Neural crest cell (in vitro differentiated cells): ENCODE measurements around the gene RAMP2. TPM values are rescaled to one million over a fixed set of nuclear protein-coding genes. Genes with fewer than 3 reads are reported as not detected.
A peak's percentile ranks its signal among the peaks of the same experiment; 100 is the strongest.

ENCODE experiments used
- DNase-seq: peaks from one replicate; pipeline ENCODE4 v3.0.0; 2021; ENCODE audit warnings: low read depth, mixed read lengths, low spot score
- H3K27ac Mint-ChIP-seq: one replicate; pipeline ENCODE4 v1.8.0; 2021; ENCODE audit warnings: mild to moderate bottlenecking, mixed read lengths; ENCODE audit not compliant: unreplicated experiment
- H3K27me3 Mint-ChIP-seq: 2 replicates; pipeline ENCODE4 v1.8.0; 2021; ENCODE audit warnings: low read depth, mild to moderate bottlenecking, mixed read lengths
- H3K36me3 Mint-ChIP-seq: 2 replicates; pipeline ENCODE4 v1.8.0; 2021; ENCODE audit warnings: low read depth, mild to moderate bottlenecking, mixed read lengths
- H3K4me1 Mint-ChIP-seq: 2 replicates; pipeline ENCODE4 v1.8.0; 2021; ENCODE audit warnings: mixed read lengths
- H3K4me3 Mint-ChIP-seq: one replicate; pipeline ENCODE4 v1.8.0; 2021; ENCODE audit warnings: mild to moderate bottlenecking, mixed read lengths
- H3K9me3 Mint-ChIP-seq: 2 replicates; pipeline ENCODE4 v1.8.0; 2021; ENCODE audit warnings: mixed read lengths
- total RNA-seq: library from RNA; stranded (reverse); gene quantifications from 2 replicates; pipeline ENCODE4 v1.2.1, GENCODE V29; 2021
- TF ChIP-seq, protein P1 (sequence below): fragments of 200-600 bp; sonication (generic); conservative IDR thresholded peaks from 2 replicates; pipeline ENCODE4 v1.5.0; 2021; ENCODE audit warnings: antibody characterized with exemption, mild to moderate bottlenecking

Gene RAMP2
- total RNA-seq, 1 donor from 2014 or later: 7.9 TPM

DNA sequence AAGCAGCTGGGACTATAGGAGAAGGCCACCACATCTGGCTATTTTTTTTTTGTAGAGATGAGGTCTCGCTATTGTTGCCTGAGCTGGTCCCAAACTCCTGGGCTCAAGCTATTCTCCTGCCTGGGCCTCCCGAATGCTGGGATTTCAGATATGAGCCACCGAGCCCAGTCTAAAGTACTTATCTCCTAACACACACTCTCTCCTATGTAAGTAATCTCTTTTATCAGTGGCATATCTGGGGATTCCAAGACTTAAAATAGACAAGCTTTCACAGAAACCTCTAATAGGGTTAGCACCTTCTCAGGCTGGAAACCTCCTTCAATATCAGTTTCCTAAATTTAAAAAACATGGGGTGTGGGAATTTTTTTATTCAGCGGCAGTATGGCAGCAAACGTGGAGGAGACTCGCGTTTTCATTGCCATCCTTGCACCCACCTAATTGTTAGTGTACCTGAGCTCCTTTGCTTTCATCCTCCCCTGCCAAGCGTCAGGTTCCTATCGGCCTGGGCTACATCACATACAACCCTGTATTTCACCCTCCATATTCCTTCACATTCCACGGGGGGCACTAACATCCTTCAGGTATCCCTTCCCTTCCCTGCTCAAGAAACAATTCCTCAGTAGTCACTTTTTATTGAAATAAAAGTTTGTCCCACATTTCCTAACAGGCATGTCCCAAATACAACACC, 17.3 kb upstream of the RAMP2 start:
- H3K4me1 Mint-ChIP-seq: peaks cover 9% of the 10 kb centered on the region
- peaks cover 2% of the 10 kb centered on the region for H3K36me3 Mint-ChIP-seq
- H3K4me3 Mint-ChIP-seq: peak overlapping the region; percentile 96
- no peaks in the 10 kb centered on the region for H3K9me3 Mint-ChIP-seq
- DNase-seq: no peak
- peak overlapping the region; percentile 99 for H3K27ac Mint-ChIP-seq
- TF ChIP-seq, protein P1, sequence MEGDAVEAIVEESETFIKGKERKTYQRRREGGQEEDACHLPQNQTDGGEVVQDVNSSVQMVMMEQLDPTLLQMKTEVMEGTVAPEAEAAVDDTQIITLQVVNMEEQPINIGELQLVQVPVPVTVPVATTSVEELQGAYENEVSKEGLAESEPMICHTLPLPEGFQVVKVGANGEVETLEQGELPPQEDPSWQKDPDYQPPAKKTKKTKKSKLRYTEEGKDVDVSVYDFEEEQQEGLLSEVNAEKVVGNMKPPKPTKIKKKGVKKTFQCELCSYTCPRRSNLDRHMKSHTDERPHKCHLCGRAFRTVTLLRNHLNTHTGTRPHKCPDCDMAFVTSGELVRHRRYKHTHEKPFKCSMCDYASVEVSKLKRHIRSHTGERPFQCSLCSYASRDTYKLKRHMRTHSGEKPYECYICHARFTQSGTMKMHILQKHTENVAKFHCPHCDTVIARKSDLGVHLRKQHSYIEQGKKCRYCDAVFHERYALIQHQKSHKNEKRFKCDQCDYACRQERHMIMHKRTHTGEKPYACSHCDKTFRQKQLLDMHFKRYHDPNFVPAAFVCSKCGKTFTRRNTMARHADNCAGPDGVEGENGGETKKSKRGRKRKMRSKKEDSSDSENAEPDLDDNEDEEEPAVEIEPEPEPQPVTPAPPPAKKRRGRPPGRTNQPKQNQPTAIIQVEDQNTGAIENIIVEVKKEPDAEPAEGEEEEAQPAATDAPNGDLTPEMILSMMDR: peak; percentile 26
- H3K27me3 Mint-ChIP-seq: peaks cover 15% of the 10 kb centered on the region

DNA sequence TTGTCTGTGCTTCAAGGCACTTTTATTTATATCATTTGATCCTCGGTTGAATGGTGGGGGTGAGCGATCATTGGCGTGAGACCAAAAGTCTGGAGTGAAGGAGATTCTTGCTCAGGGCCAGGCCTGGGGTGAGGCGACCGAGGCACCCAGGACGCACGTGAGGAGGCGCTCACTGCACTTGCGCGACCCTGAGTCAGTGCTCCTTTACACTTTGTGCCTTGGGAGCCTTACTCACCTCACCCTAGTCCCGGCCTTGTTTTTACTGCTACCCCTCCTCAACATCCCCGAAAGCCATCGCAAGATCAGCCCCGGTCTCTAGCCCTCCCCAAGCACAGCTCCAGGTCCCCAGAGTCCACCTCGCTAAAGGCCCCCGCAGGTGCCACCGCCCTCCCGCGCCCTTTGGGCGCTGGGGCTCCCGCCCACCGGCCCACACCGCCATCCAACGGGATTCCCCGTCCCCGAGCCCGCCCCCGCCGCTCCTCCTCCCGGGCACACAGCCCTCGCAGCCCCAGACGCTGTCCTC, 16.7 kb upstream of the RAMP2 start:
- TF ChIP-seq, protein P1: peak; percentile 3
- Mint-ChIP-seq H3K27ac (peak overlapping the region; percentile 99), H3K4me3 (peak overlapping the region; percentile 96), H3K4me1 (peaks cover 9% of the 10 kb centered on the region), H3K36me3 (peaks cover 2% of the 10 kb centered on the region), H3K27me3 (peaks cover 15% of the 10 kb centered on the region), H3K9me3 (no peaks in the 10 kb centered on the region)
- no peak for DNase-seq

DNA sequence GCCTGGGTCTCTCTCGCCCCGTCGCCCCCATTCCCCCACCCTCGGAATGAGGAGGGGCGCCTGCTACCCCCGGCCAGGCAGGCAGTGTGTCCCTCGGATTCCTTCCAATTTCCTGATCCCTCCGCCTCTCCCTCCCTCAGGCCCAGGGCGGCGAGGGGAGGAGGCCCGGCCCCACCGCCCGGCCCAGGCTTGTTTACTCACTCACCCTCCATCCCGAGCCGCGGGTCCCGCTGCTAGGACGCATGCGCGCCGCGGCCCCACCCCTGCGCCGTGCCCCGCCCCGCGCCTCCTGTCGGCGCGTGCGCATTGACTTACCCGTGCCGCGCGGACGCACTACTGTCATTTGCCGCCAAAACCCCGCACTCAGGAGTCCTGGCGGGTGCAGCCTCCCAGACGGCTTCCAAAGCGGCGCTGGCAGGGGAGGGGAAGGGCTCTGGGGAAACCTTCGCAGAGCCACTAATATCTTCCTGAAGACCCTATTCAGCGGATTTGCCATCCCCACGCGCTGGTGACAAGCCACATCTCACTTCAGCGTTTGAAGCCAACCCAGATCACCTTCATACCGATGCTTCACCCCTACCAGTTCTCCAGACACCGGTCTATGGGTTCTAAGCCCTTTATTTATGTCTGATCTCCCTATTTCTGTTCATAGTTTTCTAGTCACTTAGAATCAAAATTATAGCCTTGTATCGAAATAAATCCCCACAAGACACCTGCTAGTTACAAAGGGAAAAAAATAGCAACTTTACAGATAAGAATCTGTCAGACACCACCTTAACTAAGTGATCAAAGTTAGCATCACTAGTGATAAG, 16.0 kb upstream of the RAMP2 start, which contains the start of gene EZH1:
Gene EZH1, minus strand, starts transcription at position 235 of the 812 bp plus-strand sequence. CDS start 16,099 bp downstream, outside the sequence.
- H3K9me3 Mint-ChIP-seq: no peaks in the 10 kb centered on the region
- H3K4me1 Mint-ChIP-seq: peaks cover 9% of the 10 kb centered on the region
- H3K27me3 Mint-ChIP-seq: peaks cover 15% of the 10 kb centered on the region
- peak within 1 kb of the TSS; percentile 99 for H3K27ac Mint-ChIP-seq
- H3K4me3 Mint-ChIP-seq: peak within 1 kb of the TSS; percentile 96
- peaks cover 2% of the 10 kb centered on the region for H3K36me3 Mint-ChIP-seq
- TF ChIP-seq, protein P1: no peak
- DNase-seq: peak; percentile 91

DNA sequence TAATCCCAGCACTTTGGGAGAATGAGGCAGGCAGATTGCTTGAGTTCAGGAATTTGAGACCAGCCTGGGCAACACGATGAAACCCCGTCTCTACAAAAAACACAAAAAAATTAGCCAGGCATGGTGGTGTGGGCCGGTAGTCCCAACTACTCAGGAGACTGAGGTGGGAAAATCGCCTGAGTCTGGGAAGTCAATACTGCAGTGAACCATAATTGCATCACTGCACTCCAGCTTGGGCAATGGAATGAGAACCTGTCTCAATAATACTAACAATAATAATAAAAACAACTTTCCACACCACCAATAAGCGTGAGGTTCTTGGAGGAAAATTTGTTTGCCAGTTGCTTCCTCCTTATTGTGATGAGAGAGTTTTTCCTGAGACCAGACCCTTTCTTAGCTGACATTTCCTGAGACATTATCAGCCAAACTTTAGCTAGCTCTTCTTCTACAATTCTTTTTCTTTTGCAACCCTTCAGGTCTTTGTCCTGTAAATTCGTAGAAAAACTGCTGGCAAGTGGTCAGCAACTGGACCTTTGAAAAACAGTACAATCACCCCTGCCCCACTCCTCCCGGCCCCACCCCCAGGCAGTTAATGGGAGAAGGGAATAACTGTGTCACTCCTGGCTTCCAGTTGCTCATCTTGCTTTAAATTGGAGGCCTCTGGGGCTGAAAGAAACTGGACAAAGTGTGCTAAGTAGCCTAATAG, 12.7 kb upstream of the RAMP2 start:
- Mint-ChIP-seq H3K4me1 (peaks cover 9% of the 10 kb centered on the region), H3K27me3 (peaks cover 22% of the 10 kb centered on the region), H3K4me3 (no peak overlapping the region), H3K36me3 (peaks cover 2% of the 10 kb centered on the region), H3K27ac (no peak overlapping the region), H3K9me3 (no peaks in the 10 kb centered on the region)
- TF ChIP-seq, protein P1: no peak
- DNase-seq: no peak
